NCI-H2171 treated with DMSO at 0.1 percent for 48 hours (cell line): ENCODE results near the gene MINDY4.

ENCODE experiments used
- DNase-seq: peaks from one replicate; lab custom pipeline; 2025; lab: John Stamatoyannopoulos, UW

Gene MINDY4

DNA sequence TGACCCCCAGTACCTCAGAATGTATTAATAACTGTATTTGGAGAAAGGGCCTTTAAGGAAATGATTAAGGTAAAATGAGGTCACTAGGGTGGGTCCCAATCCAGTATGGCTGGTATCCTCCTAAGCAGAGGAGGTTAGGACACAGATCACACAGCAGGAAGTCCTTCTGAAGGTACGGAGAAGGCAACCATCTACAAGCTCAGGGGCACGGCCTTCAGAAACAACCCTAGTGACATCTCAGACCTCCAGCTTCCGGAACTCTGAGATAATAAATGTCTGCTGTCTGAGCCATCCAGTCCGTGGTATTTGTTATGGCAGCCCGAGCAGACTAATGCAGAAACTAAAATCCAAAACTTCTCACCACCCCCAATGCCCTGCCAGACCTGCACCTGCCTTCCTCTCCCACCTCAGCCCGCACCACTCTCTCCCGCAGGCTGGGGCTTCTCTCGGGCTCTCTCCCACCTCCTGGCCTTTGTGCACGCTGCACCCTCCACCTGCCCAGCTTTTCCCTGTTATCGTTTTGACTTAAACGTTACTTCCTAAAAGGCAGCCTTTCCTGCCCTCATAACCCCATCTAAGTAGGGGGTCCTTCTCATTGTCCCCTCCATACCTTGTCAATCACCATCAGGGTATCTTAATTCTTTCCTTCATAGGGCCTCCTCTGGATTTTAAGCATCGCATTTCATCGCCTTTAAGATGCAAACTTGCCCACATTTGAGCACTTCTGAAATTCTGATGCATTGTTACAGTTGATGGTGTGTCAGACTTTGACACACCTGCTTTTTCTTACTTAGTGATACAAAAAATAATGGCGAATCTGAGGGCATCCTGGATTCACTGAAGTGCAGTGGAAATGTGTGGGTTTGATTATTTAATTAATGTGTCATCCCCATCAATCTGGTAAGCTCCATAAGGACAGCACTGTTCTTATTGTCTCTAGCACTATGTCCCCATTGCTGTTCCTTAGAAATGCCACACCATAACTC lies 108.2 kb downstream of the MINDY4 start:
- DNase-seq: no peak

DNA sequence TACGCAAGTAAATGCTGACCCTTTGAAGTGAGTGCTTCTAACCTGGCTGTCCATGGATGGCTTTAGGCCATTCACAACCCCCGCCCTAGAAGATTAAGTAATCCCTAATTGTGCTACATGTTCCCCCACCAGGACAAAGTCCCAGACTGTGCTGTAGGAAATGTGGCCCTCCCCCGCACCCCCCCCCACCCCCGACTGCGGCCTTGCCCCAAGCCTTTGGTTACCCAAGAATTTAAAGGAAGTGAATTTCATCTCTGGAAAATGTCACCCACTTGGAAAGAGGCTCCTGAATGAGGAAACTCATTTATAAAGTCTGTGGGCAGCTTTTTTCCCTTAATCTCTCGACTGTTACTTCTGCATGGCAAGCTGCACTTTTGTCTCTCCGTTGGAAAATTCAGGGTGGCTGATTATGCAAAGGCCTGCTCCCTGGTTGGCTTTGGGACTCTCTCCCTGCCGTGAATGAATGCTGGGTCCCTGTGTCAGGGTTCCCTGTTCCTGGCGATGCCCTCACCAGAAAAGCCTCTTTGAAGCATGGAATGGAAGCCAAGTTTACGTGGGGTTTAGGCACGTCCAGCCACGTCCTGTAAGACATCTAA lies 109.0 kb downstream of the MINDY4 start:
- DNase-seq: no peak

DNA sequence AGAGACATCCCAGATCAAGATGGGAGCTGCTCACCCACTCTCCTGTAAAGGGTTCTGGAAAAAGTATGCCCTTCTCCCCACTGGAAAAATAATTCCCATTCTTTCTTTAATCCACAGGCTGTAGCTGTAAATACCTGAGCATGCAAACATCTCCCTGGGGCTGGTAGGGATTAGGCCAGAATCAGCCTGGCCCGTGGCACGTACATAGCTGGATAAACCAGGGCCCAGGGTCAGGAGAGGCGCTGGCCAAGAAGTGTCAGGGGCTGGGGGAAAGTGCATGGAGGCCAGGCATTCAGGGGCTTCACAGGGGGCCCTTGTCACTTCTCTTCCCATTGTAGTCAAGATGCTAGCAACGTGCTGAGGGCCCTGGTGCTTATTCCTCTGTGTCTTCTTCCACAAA lies 109.7 kb downstream of the MINDY4 start:
- no peak for DNase-seq

DNA sequence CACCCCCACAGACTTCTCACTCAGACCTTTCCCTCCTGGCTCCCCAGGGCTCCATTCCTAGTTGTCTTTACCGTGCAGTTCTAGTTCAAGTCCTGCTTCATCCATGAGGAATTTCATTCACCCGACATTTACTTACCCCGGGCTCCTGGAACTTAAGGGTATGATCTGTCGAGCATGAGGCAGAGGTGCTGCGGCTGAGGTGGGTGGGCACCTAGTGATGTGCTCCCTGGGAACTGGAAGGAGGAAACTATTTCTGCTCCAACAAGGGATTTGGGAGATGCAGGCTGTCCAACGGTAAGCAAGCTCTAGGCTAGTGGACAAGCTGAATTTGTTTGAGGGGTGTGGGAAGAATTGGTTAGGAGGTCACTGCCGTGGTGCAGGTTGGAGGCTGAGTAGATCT lies 110.2 kb downstream of the MINDY4 start:
- no peak for DNase-seq

DNA sequence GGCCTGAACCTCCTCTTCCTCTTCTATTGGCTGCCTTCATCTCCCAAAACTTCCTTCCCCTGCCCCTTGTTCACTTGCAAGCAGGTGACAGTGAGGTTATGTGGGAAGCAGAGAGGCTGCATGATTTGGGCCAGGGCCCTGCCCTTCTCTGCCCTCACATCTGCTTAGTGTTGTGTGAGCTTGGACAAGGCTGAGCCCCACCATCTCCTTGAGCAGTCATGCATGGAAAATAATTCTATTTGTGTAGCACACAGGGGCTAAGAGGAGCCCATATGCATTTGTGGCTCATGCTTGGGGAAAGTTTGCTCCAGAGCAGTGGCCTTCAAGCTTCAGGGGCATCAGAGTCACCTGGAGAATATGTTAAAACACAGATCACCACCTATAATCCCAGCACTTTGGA lies 113.7 kb downstream of the MINDY4 start:
- DNase-seq: no peak

DNA sequence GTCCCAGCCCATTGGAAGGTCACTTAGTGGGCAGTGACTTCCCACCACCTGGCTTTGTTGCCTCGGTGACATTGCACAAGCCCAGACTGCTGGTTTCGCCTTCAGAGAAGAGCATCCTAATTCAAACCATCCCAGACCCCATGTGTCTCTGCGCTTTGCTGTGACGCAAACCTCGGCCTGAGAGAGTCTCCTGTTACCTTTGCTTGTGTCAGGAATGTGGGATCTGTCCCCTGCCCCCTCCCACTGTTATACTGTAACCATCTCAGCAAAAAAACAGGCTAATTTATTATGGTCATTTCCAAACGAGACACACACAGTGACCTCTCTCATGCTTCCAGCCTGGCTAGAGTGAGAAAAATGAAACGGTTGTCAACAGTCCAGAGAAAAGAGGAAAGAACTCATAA lies 115.4 kb downstream of the MINDY4 start:
- DNase-seq: no peak

DNA sequence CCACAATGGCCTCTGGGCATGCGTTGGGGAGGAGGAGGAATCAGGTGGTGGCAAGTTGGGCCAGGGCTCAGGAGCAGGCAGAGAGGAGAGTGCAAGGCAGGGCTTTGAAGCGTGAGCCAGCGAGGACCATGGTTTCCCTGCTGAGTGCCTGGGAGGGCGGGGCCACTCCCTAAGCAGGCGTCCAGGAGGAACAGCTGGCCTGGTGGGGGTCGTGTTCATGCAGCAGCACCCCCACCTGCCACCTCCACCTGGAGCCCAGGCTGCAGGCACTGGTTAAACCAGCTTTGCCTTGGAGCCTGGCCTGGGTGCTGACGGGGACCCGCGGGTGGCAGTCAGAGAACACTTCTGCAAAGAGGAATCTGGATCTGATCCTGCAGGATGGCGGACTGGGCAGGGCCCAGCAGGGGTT lies 116.3 kb downstream of the MINDY4 start:
- DNase-seq: peak; percentile 96

DNA sequence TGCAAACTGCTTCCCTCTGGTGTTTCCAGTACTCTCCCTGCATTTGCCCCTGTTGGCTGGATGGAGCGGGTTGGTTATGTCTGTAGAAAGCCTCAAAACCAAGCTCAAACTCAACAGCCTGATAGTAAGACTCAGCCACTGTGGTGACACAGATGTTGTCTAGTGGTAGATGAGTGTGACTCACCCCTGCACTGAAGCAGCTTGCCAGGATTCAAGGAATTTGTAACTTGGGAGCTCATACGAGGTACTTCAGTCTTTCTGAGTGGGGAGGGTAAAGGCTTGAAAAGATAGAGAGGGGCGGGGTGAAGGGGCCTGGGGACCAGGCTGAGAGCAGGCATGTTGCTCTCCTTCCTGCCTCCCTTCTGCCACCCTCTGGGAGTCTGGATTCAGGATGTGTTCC lies 117.5 kb downstream of the MINDY4 start:
- DNase-seq: peak; percentile 78

DNA sequence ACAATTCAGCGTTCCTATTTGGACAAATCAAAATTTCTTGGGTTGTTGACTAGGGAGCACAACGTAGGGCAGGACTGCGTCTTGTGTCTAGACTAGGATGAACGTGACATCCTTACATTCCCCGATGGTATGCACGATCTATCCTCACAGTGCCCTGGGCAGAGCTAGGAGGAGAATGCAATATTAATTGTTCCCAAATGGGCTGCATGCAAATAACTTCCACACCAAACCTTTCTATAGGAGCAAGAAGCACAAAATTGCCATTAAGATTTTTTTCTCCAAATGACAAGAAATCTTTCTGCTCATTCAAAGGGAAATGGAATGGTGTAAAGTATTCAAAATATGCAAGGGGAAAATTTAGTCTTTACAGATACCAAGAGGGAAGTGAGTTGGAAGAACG lies 119.0 kb downstream of the MINDY4 start:
- DNase-seq: no peak

DNA sequence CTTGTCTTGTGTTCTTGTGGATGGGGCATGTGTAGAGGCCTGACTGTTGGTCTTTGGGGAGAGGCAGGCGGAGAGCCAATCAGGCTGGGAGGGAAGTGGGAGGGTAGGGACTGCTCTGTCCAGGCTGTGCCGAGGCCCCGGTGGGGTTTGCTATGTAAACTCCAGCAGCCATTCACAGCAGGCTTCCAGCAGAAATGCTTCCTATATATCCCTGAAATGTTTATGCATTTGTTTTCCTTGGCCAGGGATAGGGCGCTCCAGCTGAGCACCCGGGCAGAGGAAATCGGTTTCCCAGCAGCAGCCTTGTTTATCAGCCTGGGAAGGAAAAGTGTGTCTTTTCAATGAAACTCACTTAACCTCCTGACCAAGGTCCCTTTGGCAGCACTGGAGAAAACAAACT lies 122.1 kb downstream of the MINDY4 start:
- DNase-seq: no peak

DNA sequence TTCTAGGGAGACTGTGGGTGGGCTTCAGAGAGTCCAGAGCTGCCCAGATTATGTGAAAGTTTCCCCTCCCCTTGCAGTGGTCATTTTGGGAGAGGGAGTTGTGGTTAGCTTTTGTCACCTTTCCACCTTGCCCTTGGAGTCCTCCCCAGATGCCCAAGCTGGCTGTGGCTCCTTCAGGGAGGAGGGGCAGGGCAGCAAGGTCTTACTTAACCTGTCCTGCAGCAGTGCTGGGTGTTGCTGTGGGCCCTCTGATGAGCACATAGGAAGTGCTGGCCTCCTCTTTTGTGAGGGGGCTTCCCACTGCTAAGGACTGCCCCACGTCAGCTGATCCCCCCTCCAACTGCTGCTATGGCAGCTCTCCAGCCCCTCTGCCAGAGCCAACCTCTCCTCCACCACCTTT lies 122.8 kb downstream of the MINDY4 start:
- no peak for DNase-seq

DNA sequence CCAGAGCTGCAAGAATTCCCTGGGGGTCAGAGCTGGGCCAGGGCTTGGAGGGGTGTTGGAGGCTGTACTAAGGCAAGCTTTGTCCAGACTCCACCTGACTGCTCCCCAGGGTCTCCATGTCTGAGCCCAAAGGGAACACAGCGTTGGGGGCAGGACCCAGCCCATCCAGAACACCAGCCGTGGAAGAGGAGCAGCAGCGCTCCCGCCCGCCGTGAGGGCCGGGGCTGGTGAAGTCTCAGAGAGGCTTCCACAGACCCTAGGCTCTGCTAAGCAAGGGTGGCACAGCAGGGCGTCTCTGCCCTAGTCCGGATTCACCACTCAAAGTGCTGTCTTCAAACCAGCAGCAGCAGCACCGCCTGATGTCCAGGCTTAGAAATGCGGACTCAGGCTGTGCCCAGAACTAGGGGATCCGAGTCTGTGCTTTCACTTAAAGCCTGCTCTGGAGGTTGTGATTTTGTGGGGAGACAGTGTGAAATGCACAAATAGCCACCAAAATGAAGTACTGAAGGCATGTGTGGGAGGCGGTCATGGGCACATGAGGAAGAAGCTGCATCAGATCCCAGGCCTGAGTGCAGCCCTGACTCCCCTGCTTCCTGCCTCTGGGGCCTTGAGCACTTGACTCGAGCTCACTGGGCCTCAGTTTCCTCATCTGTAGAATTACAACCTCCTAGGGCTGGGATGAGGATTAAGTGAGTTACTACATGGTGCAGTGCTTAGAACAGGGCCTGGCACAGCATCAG lies 123.8 kb downstream of the MINDY4 start:
- no peak for DNase-seq

DNA sequence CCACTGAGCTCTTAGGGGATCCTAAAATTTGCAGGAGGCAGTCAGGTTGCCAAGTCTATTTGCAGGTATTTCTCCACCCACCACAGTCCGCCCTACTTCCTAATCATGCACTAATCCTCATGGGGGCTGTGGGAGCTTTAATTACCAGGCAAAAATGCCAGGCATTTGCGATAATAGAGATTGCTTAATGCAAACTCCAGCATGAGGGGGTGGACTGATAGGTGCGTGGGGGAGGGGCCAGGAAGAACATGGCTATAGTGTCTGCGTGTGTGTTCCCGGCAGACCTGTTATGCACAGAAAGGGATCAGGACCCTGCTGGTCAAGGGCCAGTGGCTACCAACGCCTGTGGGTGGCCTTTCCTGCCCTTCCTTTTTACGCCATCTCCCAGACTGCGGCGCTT lies 124.8 kb downstream of the MINDY4 start:
- peak; percentile 11 for DNase-seq

DNA sequence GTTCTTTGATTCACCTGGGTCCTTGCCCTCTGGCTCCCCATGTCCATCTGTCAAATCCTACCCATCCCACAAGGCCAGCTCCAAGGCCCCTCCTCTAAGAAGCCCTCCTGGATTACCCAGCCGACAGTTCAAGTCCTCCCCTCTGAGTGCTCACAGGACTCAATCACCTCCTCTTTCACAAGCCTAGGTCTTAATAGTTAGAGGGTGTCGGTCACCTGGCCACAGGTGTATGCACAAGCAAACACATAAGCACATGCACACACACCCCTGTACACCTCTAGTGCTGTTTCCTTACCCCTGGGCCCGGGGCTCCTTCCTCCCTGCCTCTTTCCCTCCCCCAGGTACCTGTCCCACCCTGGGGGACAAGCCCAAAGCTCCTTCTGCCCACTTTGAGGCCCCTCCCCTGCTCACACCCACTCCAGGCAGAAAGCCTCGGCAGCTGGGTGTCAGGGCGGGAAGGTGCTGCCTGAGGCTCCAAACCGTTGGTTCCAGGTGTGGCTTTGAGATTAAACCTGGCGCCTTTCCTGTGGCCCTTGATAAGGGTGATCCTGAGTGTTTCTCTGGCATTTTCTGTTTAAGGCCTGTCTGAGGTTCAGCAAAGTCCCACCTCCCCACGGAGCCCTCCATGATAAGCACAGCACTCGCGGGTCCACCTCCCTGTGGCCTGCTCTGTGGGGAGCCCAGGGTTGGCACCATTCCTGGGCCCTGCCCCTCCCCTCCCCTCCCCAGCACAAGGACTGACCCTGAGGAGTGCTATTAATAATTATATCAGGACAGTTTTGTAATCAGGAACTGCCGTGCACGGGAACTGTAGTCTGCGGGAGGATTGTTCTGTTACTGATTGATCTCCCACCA lies 125.8 kb downstream of the MINDY4 start:
- DNase-seq: no peak

DNA sequence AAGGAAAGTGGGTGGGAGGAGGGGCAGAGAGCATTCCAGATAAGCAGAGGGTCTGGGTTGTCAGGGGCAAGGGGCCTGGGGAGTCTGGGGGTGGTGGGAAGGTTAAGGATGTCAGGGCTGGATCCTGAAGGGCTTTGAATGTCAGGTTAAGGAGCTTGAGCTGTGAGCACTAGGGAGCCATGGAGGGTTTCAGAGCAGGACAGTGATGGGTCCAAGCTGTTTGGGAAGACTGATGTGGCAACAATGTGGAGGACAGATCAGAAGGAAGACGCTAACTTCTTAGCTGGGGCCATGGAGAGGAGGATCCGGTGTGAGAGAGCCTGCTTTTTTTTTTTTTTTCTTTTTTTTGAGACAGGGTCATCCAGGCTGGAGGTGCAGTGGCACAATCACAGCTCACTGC lies 126.6 kb downstream of the MINDY4 start:
- DNase-seq: no peak

DNA sequence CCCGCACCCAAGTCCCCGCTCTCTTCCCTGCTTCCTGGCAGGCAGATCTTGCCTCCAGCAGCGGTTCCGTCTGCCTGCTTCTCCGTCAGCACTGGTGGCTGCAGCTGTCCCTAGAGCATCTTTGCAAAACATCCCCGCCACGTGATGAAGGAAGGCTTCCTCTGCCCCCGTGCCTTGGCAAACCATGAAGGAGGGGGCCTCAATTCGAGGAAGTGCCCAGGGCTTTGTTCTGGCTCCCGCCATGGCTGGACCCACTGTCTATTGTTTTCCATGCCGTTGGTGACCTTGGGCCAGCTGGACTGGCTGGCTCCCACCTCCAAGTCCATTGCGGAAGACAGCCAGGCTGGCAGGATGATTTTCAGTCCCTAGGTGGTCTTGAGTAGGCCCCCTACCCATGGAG lies 127.2 kb downstream of the MINDY4 start:
- no peak for DNase-seq

DNA sequence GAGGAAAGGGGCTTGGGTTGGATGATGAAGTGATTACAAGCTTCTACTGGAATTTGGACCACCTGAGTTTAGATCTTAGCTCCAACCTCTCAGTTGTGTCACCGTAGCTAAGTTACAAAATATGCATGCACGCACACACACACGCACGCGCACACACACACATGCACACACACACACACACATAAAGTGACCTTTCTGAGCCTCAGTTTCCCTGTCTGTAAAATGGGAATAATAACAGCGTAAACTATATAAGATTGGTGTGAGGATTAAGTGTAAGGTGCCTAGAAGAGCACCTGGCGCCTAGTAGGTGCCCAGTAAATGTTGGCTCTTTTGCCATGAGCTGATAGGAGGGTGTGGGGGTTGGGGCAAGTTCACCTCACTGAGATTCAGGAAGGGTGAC lies 127.8 kb downstream of the MINDY4 start:
- DNase-seq: no peak

DNA sequence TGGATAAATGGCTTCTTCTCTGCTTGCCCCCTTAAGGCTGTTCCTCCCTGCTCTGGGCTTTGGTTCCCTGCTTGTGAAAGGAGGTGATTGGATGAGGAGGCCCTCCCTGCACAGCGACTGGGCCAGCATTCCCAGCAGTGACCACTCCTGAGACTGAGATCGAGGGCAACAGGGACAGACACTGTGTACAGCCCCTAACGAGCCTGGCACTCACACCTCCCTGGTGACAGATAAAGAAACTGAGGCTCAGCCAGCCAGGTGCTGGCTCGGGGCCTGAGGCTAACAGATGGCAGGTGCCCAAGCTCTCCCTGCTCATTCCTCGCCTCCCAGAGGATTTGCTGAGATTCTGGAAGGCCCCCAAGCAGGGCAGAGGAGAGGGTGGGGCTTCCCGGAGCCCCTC lies 128.4 kb downstream of the MINDY4 start:
- peak; percentile 35 for DNase-seq

DNA sequence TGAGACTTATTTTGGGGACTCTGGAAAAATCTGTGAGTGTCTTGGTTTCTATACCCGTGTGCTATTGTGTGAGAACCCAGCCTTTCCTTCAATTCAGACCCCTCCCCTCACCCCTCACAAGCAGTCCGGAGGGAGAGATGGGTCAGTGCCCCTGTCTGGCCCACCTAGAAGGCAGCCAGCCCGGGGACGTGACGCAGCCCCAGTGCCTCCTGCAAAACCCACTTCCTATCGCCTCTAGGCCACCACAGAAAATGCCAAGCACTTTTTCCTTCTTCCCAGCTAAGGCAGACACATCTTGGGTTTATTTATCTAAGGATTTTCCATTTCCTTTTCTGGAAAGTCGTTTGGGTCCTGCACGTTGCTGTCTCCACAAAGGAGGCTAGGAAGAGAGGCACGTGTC lies 128.8 kb downstream of the MINDY4 start:
- no peak for DNase-seq

DNA sequence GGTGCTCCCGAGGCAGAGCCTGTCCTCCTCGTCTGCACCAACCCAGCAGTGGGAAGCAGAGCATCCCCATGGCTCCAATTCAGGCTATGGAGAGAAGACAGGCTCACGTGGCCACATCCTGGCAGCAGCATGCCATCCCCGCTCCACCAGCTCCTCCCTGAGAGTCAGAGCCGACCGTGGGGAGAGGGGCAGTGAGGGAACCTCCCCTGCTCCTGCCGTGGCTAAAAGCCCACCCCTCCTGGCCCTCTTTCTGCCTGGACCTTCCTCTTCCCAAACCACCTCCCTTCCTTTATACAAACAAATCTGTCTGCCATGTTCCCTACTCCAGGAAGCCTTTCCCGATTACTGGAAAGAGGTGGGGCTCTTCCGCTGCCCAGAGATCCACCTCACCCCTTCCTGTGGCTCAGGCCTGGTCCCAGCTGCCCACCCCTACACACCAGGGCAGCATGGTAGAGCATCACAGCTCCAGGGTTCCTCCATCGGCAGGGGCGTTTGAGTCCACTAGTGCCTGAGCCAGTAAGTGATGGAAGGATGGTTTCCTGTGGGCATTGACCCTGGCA lies 129.7 kb downstream of the MINDY4 start:
- DNase-seq: no peak

DNA sequence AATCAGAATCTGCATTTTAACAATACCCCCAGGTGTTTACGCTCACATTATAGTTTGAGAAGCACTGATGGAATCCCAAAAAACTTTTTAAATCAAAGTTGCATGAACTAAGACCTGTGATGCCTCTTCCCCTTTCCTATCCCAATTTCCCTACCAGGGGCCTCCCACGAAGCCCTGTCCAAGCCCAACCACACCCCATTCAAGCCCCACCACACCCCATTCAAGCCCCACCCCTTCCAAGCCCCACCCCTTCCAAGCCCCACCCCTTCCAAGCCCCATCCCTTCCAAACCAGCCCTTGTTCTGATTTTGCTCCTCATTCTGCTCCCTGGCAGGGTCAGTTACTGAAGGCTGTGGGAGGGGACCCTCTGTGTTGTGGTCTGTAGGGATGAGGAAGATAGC lies 130.6 kb downstream of the MINDY4 start:
- DNase-seq: no peak

DNA sequence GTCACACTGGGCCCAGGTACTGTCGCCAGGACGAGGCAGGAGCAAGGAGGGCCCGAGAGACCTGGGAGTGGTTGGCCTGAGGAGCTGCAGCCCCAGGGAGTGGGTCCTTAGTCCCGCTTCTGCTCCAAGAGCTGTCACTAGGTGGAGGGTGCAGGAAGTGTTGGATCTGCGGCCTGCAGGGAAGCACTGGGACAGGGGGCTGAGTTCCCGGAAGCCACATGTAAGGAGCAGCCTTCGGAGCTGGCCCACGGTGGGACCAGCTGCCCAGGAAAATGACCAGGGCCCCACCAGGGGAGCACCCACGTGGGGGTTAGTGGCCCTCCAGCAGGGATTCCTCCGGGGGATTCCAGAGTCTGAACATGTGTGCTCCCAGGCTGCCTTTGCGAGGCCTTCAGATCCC lies 131.2 kb downstream of the MINDY4 start:
- no peak for DNase-seq
